Measurements from ENCODE around the gene MAP7D1.
"Not testable (repeated sequence)": the region's sequence is repeated elsewhere in the genome, so short reads cannot be mapped to it uniquely, and the experiment has no call there.

MAP7D1 gene

DNA sequence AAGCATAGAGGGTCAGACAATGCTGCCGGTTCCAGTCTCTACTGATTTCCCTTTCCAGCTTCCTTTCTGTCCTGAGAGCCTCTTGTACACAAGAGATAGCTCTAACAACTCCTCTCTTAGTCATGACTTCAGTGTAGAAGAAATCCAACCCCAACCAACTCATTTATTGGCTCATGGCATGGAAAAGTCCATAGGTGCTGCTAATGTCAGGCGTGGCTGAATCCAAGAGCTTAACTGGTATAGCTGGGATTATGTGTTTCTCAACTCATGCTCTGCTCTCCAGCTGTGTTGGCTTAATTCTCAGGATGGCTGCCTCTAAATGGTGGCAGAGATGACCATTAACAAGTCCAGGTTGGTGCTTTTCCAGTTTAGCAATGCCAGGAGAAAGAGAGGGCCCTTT is 55.9 kb downstream of the MAP7D1 start:
- no peak overlapping the region for H3K4me3 ChIP-seq (ENCODE audit: low read depth, low read length)
- DNase-seq (ENCODE audit: low read depth) = no peak
- TF ChIP-seq, protein P1, sequence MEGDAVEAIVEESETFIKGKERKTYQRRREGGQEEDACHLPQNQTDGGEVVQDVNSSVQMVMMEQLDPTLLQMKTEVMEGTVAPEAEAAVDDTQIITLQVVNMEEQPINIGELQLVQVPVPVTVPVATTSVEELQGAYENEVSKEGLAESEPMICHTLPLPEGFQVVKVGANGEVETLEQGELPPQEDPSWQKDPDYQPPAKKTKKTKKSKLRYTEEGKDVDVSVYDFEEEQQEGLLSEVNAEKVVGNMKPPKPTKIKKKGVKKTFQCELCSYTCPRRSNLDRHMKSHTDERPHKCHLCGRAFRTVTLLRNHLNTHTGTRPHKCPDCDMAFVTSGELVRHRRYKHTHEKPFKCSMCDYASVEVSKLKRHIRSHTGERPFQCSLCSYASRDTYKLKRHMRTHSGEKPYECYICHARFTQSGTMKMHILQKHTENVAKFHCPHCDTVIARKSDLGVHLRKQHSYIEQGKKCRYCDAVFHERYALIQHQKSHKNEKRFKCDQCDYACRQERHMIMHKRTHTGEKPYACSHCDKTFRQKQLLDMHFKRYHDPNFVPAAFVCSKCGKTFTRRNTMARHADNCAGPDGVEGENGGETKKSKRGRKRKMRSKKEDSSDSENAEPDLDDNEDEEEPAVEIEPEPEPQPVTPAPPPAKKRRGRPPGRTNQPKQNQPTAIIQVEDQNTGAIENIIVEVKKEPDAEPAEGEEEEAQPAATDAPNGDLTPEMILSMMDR (IDR thresholded peaks at IDR 0.05; ENCODE audit: control insufficient read depth, extremely low read depth, insufficient read depth) = no peak

DNA sequence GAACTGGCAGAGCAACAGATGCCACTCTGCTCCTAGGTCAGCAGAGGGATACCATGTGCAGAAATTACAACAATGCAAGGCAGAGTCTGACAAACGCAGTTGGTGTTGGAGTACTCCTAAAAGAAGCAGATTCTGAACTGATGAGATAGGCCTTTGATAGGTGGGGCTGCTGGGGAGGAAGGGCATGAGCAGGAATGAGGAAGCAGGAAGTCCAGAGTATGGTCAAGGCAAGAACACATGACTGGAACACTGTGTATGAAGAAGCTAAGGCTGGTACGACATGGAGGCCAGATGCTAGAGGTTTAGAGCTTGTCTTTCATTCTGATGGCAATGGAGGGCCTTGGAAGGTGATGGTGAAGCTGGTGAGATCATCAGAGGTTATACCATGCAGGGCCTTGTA is 56.8 kb downstream of the MAP7D1 start:
- no peak for DNase-seq (ENCODE audit: low read depth)
- no peak overlapping the region for H3K4me3 ChIP-seq (ENCODE audit: low read depth, low read length)
- TF ChIP-seq, protein P1 (IDR thresholded peaks at IDR 0.05; ENCODE audit: control insufficient read depth, extremely low read depth, insufficient read depth) = no peak

DNA sequence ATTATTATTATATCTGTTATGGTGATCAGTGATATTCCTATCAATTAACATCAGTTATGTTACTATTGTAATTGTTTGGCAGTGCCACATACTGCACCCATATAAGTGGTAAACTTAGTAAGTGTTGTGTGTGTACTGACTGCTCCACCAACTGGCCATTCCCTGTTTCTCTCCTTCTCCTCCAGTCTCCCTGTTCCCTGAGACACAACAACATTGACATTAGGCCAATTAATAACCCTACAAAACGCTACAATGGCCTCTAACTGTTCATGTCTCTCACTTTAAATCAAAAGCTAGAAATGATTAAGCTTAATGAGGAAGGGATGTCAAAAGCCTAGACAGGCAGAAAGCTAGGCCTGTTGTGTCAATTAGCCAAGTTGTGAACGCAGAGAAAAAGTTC is 61.7 kb downstream of the MAP7D1 start:
- H3K4me3 ChIP-seq (ENCODE audit: low read depth, low read length) = no peak overlapping the region
- DNase-seq (ENCODE audit: low read depth) = no peak
- TF ChIP-seq, protein P1 (IDR thresholded peaks at IDR 0.05; ENCODE audit: control insufficient read depth, extremely low read depth, insufficient read depth) = peak; percentile 70

DNA sequence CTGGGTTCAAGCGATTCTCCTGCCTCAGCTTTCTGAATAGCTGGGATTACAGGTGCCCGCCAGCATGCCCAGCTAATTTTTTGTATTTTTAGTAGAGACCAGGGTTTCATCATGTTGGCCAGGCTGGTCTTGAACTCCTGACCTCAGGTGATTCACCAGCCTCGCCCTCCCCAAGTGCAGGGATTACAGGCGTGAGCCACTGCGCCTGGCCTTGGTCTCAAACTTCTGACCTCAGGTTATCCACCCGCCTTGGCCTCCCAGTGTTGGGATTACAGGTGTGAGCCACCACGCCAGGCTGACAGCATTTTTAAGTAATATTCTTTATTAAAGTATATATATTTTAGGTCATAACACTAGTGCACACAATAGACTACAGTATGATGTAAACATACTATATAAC is 65.9 kb downstream of the MAP7D1 start:
- not testable (repeated sequence) for DNase-seq (ENCODE audit: low read depth); H3K4me3 ChIP-seq (ENCODE audit: low read depth, low read length)

DNA sequence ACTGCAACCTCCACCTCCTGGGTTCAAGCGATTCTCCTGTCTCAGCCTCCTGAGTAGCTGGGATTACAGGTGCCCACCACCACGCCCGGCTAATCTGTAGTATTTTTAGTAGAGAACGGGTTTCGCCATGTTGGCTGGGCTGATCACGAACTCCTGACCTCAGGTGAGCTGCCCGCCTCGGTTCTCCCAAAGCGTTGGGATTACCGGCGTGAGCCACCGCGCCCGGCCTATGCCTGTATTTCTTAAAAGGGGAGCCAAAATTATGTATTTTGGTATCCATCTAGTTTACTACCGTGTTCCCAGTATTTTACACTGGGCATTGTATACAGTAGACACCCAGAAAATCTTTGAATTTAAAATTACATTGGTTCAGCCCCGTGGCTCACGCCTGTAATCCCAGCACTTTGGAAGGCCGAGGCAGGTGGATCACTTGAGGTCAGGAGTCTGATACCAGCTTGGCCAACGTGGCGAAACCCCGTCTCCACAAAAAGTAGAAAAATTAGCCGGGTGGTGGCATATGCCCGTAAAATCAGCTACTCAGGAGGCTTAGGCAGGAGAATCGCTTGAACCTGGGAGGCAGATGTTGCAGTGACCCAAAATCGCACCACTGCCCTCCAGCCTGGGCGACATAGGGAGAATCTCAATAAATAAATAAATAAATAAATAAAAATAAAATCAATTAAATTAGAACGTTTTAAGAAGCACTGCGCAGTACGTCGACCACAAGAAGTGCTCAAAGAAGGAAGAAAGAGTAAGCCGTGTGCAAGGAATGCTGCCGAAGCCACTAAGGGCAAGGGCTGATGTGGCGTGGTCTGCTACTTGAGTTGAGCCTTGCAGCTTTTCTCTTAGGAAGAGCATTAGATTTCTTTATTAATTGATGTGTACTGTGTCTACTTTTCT is 66.8 kb downstream of the MAP7D1 start:
- peak overlapping the region; percentile 87 for H3K4me3 ChIP-seq (ENCODE audit: low read depth, low read length)
- no peak for DNase-seq (ENCODE audit: low read depth)
- TF ChIP-seq, protein P1 (IDR thresholded peaks at IDR 0.05; ENCODE audit: control insufficient read depth, extremely low read depth, insufficient read depth) = no peak

DNA sequence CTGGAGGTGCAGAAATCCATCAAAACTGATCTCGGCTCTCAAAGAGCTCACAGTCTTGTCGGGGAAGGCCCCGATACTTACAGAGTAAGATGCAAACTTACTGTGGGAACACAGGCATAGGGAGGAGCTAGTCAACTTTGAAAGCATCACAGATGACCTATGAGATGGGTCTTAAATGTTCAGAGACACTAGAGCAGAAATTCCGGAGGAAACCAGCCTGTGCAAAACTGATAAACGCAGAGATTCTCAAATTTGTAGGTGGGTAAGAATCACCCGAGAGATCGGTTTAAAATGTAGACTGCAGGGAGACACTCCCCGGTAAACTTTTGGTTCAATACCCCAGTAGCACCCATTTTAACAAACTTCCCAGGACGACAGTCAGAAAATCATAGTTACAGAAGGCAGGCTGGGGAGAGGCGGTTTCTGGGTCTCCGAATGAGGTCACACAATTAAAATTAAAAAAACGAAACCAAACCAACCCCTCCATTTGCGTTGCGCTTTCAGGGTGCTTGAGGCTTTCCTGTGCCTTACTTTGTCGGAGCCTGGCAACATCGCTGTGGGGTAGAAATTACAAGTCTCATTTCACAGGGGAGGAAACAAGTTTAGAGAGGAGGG is 67.5 kb downstream of the MAP7D1 start:
- no peak for DNase-seq (ENCODE audit: low read depth)
- peak overlapping the region; percentile 87 for H3K4me3 ChIP-seq (ENCODE audit: low read depth, low read length)
- TF ChIP-seq, protein P1 (IDR thresholded peaks at IDR 0.05; ENCODE audit: control insufficient read depth, extremely low read depth, insufficient read depth) = no peak

DNA sequence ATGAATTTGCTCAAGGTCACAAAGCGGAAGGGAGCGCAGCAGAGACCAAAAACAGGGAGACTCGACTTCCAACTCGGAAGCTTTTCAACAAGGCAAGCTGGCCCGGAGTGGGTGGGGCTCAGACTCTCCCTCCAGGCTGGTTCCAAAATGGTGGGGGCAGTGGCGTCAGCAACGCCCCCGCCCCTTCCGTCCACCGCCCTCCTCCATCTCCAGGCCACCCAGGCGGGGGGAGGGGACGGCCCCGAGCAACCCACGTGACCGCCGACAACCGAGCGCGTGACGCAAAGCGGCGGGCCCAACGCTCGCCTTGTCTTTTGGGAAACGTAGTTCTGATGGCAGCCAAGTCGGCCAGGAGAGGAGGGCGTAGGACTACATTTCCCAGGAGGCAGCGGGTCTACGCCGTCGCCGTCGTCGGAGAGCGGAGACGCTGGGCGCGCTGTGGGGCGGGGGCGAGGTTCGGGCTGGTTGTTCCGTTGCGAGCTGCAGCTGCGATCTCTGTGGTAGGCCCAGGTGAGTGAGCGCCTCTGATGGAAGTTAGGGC is 68.1 kb downstream of the MAP7D1 start, which contains the start of gene THRAP3:
THRAP3 (plus strand) TSS at position 448 of the 541 bp plus-strand sequence. CDS start 58,121 bp downstream, outside the sequence.
- TF ChIP-seq, protein P1 (IDR thresholded peaks at IDR 0.05; ENCODE audit: control insufficient read depth, extremely low read depth, insufficient read depth) = no peak
- H3K4me3 ChIP-seq (ENCODE audit: low read depth, low read length) = peak within 1 kb of the TSS; percentile 87
- peak; percentile 98 for DNase-seq (ENCODE audit: low read depth)

All from LNCaP clone FGC (cell line).